Panc1 (cell line): Measurements from ENCODE around the gene UBTD1. TPM values are rescaled to one million over a fixed set of nuclear protein-coding genes. Genes with fewer than 3 reads are reported as not detected.

ENCODE experiments used
- ATAC-seq: fragments of 200-7000 bp; cut with Tn5 transposase; 2 replicates; pipeline ENCODE4 v1.9.1; 2020; ENCODE audit warnings: mild to moderate bottlenecking, moderate library complexity
- BruUV-seq: library from RNA; stranded (reverse); fragments of 400-500 nt; replicated peaks from 2 replicates; lab custom pipeline; 2021; lab: Mats Ljungman, UMichigan
- CTCF ChIA-PET: fragments of 300-600 bp; sonication (Branson Sonifier 250); formaldehyde crosslinking; loops from one replicate; lab custom pipeline; 2022; ENCODE audit warnings: antibody characterized with exemption; lab: Charles Lee
- POLR2A ChIA-PET: fragments of 300-600 bp; sonication (Branson Sonifier 250); formaldehyde crosslinking; loops from one replicate; lab custom pipeline; 2022; ENCODE audit warnings: antibody characterized with exemption; lab: Charles Lee
- DNase-seq: peaks from one replicate; pipeline ENCODE4 v3.0.0-alpha.2; 2010; ENCODE audit warnings: low read depth, low spot score
- H3K27ac ChIP-seq: 2 replicates; pipeline ENCODE4 v1.5.1; 2011; ENCODE audit warnings: mild to moderate bottlenecking, low read length, inconsistent platforms
- H3K27me3 ChIP-seq: fragments of 200-500 bp; sonication (Bioruptor generic); 2 replicates; pipeline ENCODE4 v1.6.0; 2014; ENCODE audit warnings: low read length, inconsistent platforms; ENCODE audit not compliant: control insufficient read depth, insufficient read depth
- H3K36me3 ChIP-seq: fragments of 200-500 bp; sonication (Bioruptor generic); 2 replicates; pipeline ENCODE4 v1.5.1; 2014; ENCODE audit warnings: inconsistent platforms, mild to moderate bottlenecking, low read length, moderate library complexity; ENCODE audit not compliant: control insufficient read depth, insufficient read depth
- H3K4me1 ChIP-seq: 2 replicates; pipeline ENCODE4 v1.5.1; 2011; ENCODE audit warnings: inconsistent platforms, mild to moderate bottlenecking, low read length, moderate library complexity; ENCODE audit not compliant: control insufficient read depth, insufficient read depth
- H3K4me3 ChIP-seq, 2 experiments: 2 replicates each; pipeline ENCODE4 v1.5.1; 2011 to 2012; ENCODE audit warnings: low read depth in 2 of 2, low read length in 2 of 2, mild to moderate bottlenecking in 2 of 2, inconsistent platforms in 1 of 2, moderate library complexity in 1 of 2
- H3K9me3 ChIP-seq: fragments of 200-500 bp; sonication (Bioruptor generic); 2 replicates; pipeline ENCODE4 v1.5.1; 2014; ENCODE audit warnings: low read depth, mild to moderate bottlenecking, inconsistent platforms, low read length, moderate library complexity; ENCODE audit not compliant: control insufficient read depth, insufficient read depth
- CTCF ChIP-seq: fragments of 450-650 bp; IDR thresholded peaks from 2 replicates; pipeline ENCODE4 v1.5.1; 2017; ENCODE audit warnings: mild to moderate bottlenecking
- POLR2AphosphoS5 ChIP-seq: IDR thresholded peaks from 2 replicates; pipeline ENCODE4 v1.6.1; 2012; ENCODE audit warnings: mild to moderate bottlenecking, low read depth, low read length, moderate library complexity
- REST ChIP-seq, 2 experiments: IDR thresholded peaks; 2 replicates each; pipeline ENCODE4 v1.6.1; 2011 to 2012; ENCODE audit warnings: low read depth in 2 of 2, control low read depth in 1 of 2, low read length in 1 of 2, mild to moderate bottlenecking in 1 of 2, moderate library complexity in 1 of 2; ENCODE audit not compliant: insufficient read depth in 1 of 2
- SIN3A ChIP-seq: IDR thresholded peaks from 2 replicates; pipeline ENCODE4 v1.6.1; 2012; ENCODE audit warnings: low read depth, mild to moderate bottlenecking, low read length, moderate library complexity, borderline replicate concordance; ENCODE audit not compliant: insufficient read depth
- TCF7L2 ChIP-seq: IDR thresholded peaks from 2 replicates; pipeline ENCODE4 v1.6.1; 2011; ENCODE audit warnings: mild to moderate bottlenecking, low read depth, low read length, inconsistent platforms
- in situ Hi-C: cut with HindIII; loops from 2 replicates; pipeline ENCODE4 v1.10.0; 2016; ENCODE audit warnings: low sequenced_read_pairs, low pct_unique_long_range_greater_than_20kb
- intact Hi-C: fragments of 100-400 bp; cut with micrococcal nuclease; formaldehyde crosslinking; loops from one replicate; pipeline ENCODE4 v1.10.0; 2022; ENCODE audit not compliant: unreplicated experiment
- total RNA-seq: library from RNA; stranded (reverse); gene quantifications from one replicate; pipeline ENCODE4 v1.2.1, GENCODE V29; 2021; ENCODE audit not compliant: unreplicated experiment

The UBTD1 gene
- total RNA-seq, 1 experiment from 2014 or later = 55.6 TPM

- intact Hi-C loops = no loop called here
- H3K27ac ChIP-seq = peak overlapping the region; percentile 83; the same call in 1 of the 2 replicates
- no peaks in the 10 kb centered on the region for H3K36me3 ChIP-seq
- ATAC-seq (no peak), DNase-seq (no peak)
- no peak for TF ChIP-seq REST (IDR thresholded peaks at IDR 0.05; ENCODE audit: insufficient read depth in 1 of 2, low read depth in 2 of 2, low read length in 1 of 2)
- no peak for TF ChIP-seq POLR2AphosphoS5
- no peak for TF ChIP-seq CTCF
- no peak for TF ChIP-seq SIN3A
- TF ChIP-seq TCF7L2 = no peak
- in situ Hi-C loops = no loop called here
- no peaks in the 10 kb centered on the region for H3K9me3 ChIP-seq
- ChIA-PET CTCF (interaction anchor here (0.7 kb wide), 1 partner anchor 14 kb away, joined by 4 read pairs; the partner anchor contains the start of gene HOGA1), POLR2A (no interaction called here)
- no TSS peak for BruUV-seq
- H3K27me3 ChIP-seq = no peaks in the 10 kb centered on the region
- H3K4me1 ChIP-seq = peaks cover 50% of the 10 kb centered on the region
- no peak overlapping the region for H3K4me3 ChIP-seq
Measured at GRCh38 chr10:97570146-97570788, 71.5 kb downstream of the UBTD1 start.

- in situ Hi-C loops (no loop called here), intact Hi-C loops (no loop called here)
- no peaks in the 10 kb centered on the region for H3K9me3 ChIP-seq
- no TSS peak for BruUV-seq
- H3K27me3 ChIP-seq = no peaks in the 10 kb centered on the region
- ATAC-seq (no peak), DNase-seq (no peak)
- H3K36me3 ChIP-seq = no peaks in the 10 kb centered on the region
- TF ChIP-seq REST (IDR thresholded peaks at IDR 0.05; ENCODE audit: insufficient read depth in 1 of 2, low read depth in 2 of 2, low read length in 1 of 2) (no peak), TCF7L2 (no peak), POLR2AphosphoS5 (no peak), SIN3A (no peak), CTCF (no peak)
- ChIA-PET POLR2A (no interaction called here), CTCF (interaction anchor here (0.5 to 2.4 kb wide), 4 partner anchors 10 to 41 kb away, joined by 3 to 23 read pairs (median 6); partner anchors contain the start of gene HOGA1)
- H3K4me1 ChIP-seq = peaks cover 56% of the 10 kb centered on the region
- no peak overlapping the region for H3K4me3 ChIP-seq
- peak overlapping the region; percentile 83 for H3K27ac ChIP-seq
Measured at GRCh38 chr10:97570789-97571471, 72.2 kb downstream of the UBTD1 start.
